NCI-H82 (cell line): Measurements from ENCODE around the gene DPT.

ENCODE experiments used
- DNase-seq: peaks from one replicate; lab custom pipeline; 2025; lab: John Stamatoyannopoulos, UW

Gene DPT

GRCh38 chr1:168735974-168736373, 7.0 kb upstream of the DPT start:
- no peak for DNase-seq

GRCh38 chr1:168734946-168735345, 5.9 kb upstream of the DPT start:
- DNase-seq: no peak

DNA sequence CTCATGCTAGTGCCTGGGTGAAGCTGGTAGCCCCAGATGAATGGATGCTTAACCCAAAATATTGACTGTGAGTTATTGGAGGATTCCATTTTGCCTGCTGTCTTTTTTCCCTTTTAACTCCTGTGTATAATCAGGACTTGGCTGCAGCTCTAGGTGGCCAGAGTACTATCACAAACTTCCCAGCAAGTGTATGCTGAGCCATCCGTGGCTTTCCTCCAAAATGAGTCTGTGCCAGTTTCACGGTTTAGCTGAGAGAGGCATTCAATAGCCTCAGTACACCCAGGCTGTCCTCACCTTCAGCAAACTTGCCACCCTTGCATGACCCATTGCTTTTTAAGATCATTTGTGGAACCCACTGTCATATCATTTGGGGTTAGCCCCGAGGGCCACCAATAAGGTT, 5.3 kb upstream of the DPT start:
- DNase-seq: no peak

DNA sequence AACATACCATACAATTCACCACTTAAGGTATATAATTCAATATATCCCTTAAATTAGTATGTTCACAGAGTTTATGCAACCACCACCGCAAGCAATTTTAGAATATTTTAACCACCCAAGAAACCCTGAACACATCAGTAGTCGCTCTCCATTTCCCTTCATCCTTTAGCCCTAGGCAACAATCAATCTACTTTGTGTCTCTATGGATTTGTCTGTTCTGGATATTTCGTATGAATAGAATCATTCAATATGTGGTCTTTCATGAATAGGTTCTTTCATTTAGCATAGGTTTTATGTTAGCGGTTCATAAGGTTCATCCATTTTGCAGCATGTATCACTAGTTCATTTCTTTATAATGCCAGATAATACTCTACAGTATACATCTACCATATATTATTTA, 4.2 kb upstream of the DPT start:
- DNase-seq: no peak

- no peak for DNase-seq
Measured at GRCh38 chr1:168732736-168733135, 3.7 kb upstream of the DPT start.

DNA sequence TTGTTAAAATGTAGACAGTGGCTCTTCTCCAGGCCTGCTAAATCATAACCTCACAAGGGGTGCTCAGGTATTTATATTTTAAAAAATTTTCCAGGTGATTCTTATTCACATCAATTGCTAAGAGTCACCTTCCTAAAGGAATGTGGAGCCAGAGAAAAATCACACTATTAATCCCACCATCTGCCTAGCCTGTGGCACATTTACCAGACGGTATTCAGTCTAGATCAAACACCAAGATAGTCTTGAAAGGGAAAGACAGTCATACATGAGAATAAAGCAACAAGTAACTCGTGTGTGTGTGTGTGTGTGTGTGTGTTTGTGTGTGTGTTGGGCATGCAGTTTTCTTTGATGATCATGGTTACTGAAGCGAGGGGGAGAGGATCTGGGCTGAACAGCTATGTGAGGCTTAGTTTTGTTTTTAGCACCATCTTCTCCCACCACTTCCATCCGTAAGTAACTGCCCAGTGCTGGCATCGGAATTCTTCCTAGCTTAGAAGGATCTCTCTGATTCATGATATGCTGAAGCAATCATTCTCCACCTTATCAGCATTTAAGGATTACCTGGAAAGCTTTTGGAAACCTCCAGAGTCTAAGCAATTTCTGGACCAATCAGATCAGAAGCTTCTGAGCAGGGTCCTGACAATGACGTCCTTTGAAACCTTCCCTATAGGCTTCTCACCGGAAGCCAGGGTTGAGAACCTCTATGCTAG, 2.4 kb upstream of the DPT start:
- DNase-seq: no peak

GRCh38 chr1:168729405-168729802, 398 bp upstream of the DPT start:
- DNase-seq: no peak

DNA sequence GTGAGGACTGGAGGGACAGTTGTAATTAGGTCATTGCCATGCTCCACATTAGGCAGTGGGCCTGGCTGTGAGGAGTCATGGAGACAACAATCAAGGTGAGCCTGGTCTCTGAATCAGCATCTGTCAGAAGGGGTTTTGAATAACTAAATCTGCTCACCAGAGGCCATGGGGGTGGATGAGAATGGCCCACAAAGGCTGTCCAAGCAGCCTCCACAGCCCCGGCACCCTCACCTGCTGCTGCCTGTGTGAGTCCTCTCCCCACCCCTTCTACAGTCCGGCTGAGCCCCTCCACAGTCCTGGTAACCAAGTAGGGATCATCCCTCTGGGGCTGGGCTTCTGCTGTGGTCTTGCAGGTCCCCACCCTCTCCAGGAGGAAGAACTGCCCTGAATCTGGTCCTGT, 2.3 kb downstream of the DPT start:
- DNase-seq: no peak

GRCh38 chr1:168726281-168726680, 2.7 kb downstream of the DPT start:
- DNase-seq: no peak

- no peak for DNase-seq
Measured at GRCh38 chr1:168725831-168726230, 3.2 kb downstream of the DPT start.

- DNase-seq: no peak
Measured at GRCh38 chr1:168725060-168725459, 3.9 kb downstream of the DPT start.

- DNase-seq: no peak
Measured at GRCh38 chr1:168723000-168723399, 6.0 kb downstream of the DPT start.

GRCh38 chr1:168720839-168721238, 8.2 kb downstream of the DPT start:
- DNase-seq: no peak

DNA sequence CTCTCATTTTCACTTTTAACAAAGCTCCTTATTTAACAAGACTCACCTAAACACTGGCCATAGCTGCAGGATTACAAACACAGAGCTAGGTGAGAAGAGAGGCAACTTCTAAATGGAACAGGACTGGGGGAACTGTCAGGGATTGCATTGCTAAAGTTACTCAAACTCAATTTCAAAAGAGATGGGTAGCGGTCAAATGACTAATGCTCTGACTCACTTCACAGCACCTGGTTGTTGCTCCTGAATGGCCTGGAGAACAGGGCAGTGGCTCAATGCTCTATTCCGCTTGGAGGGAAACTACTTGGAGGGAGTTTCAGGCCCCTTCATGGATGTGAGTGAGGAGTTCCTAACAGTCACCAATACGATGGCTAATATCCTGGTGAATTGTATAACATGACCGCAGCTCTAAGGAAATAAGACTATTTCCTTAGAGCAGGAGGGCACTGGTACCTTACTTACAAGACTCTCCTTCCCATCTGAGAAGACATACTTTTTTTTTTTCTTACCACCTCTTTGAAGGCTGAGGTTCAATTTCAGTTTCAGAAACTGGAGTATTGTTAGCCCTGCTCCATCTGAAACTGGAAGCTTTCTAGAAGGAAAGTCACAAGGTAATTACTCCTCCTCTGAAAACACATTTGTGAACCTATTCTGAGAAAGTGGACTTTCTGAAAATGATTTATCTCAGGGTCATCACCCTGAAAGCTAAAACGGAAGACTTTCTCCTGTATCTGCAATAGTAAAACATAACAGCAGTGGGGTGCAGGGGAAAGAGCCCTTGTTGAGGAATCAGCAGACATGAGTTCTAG, 9.5 kb downstream of the DPT start:
- no peak for DNase-seq

DNA sequence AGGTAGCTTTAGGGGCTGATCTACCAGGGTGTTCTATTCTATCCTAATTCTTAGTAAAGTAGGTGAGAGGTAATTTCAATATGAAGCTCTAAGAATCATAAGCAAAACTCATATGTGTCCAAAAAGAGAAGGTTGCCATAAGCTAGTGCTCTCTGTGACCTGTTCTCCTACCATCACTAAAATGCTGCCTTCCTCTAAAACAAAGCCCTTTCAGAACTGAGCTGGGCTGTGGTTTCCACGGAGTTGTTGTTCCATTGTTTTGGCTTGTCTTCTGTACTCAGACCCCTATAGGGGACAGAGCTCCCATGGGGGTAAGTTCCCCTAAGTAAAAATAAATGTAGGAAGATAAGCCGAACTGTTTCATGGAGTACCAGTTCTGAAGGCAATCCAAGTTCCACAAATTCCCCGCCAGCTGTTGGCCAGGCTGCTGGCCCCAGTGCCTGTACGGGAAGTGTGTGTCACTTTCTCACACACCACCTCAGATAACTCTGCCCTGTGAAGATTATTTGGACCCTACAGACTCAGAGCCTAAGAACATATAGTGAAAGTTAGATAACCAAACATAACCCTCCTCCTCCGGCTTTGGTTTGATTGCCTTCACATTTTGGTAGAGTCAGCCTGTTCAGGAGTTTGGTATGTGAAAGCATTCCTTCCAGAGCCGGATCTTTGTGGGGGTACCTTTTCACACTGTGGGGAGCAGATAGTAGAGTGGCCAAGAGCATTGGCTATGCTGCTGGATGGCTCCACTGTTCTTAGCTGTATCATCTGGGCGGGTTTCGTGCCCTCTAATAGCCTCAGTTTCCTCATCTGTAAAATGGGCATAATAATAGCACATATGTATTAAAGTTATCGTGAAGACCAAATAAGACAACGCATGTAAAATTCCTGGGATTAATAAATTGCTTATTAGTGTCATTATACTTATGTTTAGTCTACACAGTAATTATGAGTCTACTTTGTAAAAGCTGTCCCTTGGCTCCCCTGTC, 10.8 kb downstream of the DPT start:
- DNase-seq: no peak

GRCh38 chr1:168714012-168714411, 15.0 kb downstream of the DPT start:
- no peak for DNase-seq

DNA sequence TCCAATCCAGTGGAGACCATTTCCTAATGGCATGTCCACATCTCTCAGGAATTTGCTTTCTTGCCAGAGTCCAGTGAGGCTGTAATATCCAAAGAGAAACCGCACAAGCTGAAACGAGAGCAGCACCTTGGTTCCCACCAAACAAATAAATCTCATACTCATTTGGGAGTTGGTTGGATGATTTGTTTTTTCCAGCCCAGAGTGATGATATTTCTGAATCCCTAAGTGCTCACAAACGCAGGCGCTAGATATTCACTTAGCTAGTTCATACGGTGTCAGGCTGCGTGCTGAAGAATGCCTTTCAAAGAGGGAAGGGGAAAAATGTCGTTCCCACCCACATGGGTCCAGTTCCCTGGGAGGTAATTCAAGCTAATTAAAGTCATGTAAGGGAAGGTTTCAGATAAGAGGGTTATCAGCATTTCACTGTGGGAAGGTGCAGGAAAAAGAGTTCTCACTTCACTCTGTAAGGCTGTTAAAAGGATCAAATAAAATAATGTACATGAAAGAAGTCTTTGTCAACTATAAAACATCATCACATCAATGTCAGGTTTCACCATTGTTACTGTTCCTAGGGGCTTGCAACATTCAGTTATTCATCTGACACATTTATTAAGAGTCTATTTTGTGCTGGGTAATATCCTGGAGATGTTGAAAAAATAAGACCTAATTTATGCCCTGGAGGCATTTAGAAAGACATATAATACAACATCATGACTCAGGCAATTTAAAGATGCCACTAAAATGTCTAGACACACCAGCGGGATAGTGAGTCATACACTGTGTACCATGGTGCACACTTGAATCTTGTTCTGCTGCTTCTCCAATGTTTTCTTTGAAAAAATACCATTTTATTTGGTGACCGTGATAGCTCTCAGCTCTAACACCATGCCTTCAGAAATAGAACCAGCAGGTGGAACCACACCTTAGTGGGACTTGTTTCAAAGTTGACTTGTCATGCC, 19.3 kb downstream of the DPT start:
- DNase-seq: no peak

DNA sequence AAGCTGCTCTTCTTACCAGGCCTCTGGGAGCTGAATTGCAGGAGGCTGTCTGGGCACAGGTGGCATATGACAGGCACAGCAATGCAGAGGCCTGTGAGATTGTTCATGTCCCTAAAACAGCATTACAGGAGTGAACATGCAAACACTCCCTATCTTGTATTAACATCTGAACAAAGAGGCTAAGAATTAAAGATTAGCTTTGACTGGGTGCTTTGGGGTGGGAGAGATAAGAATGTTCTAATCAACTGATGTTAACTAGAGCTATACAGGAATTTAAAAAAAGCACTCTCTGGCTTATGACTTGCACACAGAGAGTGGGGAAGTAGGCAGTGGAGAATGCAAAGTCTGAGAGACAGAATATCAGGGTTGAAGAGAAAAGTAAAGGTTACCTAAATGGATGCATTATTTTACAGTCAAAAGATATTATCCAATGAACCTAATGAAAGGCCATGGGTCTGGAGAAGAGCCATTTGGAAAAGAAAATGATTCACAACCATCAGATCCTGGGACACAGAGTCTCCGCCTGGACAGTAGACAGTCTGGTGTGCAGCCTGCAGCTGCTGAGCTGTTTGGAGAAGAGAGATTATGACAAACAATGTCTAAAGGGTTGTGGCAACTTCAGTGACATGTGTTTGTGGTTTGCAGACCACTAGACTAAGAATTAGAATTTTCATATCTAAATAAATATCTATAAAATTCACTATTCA, 20.2 kb downstream of the DPT start:
- no peak for DNase-seq

DNA sequence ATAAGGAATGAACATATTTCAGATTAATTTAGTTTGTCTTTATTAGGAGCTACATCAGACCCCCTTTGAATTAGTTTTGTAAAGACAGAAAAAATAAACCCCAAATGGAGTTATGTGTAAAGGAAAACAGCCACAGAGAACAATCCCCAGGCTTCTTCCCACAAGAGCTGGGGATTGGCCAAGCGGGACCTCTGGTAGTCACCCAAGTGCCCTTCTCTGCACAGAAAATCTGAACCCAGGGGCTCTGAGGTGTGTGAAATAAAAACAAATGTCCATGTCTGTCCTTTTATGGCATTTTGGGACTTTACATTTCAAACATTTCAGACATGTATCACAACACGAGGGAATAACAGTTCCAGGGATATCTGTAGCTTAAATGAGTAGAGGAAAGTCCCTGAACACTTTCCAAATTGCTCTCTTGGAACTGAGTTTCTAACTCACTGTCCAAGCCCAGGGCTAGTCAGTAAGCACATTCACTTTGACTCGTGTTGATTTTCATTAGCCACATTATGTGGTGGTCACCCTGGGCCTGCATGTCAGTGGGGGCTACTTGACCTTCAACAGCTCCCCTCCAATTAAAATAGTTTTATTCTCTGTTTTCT, 22.5 kb downstream of the DPT start:
- no peak for DNase-seq

- no peak for DNase-seq
Measured at GRCh38 chr1:168700575-168701268, 28.3 kb downstream of the DPT start.
